ENCODE data around the gene ASB4.

ASB4 gene

DNA sequence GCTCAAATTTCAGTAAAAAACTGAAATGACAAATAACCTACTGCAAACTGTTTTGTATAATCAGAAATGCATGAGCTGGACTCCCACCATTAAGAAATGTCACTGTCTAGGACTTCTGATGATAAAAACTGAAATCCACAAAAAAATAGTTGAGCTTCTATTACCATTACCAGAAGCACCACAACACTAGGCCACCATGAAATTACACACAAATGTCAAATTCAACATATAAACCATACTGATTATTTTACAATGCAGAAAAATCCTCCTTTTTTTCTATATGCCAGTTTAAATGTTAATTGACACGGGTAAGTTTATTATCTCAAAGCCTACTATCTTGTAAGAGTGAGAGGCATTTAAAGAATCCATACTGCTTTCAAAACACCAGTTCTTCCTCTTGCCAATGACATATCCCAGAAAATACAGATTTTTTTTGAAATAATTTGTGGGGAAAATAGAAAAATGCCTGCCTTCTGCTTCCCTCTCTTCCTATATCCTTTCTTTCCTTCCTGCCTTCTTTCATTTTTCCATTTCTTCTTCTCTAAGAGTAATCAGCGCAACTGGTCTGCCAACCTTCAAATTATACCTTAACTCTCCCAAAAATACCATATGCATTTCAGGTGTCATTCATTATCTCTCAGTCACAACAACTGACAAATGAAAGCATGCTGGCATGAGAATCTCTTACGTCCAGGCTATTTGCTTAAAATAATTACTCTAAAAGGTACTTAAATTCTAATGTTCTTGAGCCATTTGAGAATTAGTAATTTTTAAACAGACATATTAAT is 98.3 kb downstream of the ASB4 start:
- TF ChIP-seq, protein P1, sequence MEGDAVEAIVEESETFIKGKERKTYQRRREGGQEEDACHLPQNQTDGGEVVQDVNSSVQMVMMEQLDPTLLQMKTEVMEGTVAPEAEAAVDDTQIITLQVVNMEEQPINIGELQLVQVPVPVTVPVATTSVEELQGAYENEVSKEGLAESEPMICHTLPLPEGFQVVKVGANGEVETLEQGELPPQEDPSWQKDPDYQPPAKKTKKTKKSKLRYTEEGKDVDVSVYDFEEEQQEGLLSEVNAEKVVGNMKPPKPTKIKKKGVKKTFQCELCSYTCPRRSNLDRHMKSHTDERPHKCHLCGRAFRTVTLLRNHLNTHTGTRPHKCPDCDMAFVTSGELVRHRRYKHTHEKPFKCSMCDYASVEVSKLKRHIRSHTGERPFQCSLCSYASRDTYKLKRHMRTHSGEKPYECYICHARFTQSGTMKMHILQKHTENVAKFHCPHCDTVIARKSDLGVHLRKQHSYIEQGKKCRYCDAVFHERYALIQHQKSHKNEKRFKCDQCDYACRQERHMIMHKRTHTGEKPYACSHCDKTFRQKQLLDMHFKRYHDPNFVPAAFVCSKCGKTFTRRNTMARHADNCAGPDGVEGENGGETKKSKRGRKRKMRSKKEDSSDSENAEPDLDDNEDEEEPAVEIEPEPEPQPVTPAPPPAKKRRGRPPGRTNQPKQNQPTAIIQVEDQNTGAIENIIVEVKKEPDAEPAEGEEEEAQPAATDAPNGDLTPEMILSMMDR (conservative IDR thresholded peaks at IDR 0.05) = no peak
- no peak for TF ChIP-seq ZFX (IDR thresholded peaks at IDR 0.05)
- no peak overlapping the region for H3K27ac ChIP-seq

DNA sequence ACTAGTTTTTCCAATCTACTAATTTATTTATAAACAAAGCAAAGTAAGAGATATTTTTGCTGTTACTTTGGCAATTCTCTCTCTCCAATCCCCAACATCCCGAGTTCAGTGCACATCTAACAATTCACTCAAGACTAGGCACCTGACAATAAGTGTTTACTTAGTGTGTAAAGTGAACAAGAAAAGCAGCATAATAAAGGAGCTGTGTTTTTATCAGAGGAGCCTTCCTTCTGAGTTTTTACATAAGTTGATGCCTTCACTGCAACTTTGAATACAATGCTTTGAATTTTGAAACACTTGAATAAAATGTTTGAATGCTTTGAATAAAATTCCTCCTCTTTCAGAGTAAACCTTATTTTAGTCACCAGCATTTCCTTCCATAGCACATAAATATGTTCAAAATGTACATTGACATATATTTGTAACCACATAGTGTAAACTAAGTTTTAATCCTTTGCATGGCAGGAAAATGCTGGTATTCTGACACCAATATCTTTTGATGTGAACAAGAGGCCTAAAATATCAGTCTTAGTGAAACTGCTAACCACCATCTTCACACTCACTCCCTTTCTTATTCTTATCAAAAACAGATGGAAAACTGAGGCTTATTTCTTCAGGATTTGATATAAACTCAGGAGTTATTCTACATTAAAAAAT is 99.2 kb downstream of the ASB4 start:
- TF ChIP-seq, protein P1 (conservative IDR thresholded peaks at IDR 0.05) = no peak
- TF ChIP-seq ZFX (IDR thresholded peaks at IDR 0.05) = no peak
- H3K27ac ChIP-seq = peak overlapping the region; percentile 29; the same call in 1 of the 2 replicates

DNA sequence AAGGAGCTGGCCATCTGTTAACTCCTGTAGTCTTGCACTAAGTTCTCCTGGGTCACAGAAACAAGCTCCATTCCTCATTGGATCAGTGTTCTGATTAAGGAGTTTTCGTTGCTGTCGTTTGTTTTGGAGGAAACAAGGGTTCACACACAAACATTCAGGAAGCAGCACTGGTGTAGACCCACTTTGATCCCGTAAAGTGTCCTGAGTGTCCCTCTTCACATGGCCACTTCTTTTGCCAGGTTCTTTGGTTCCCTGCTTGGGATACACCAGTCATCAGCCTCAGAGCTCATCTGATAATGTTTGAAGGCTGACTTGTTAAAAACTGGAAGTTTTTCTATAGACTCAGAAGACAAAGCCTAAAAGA is 99.7 kb downstream of the ASB4 start:
- TF ChIP-seq, protein P1 (conservative IDR thresholded peaks at IDR 0.05) = no peak
- TF ChIP-seq ZFX (IDR thresholded peaks at IDR 0.05) = no peak
- peak overlapping the region; percentile 29; the same call in 1 of the 2 replicates for H3K27ac ChIP-seq

DNA sequence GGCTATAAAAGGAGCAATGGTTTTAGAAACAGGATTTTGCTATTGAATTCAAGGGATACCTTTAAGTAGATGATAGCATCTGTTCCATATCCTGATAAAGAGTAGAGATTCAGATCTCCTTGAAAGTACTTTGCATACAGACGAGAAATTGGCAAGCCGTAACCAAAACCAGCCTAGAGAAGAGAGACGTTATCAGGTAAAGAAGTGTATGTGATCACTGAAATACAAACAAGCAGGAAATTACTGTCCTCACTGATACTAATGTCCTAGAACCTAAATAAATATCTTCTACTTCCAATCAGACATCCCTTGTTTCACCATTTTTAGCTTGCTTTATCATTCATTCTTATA is 101.2 kb downstream of the ASB4 start:
- TF ChIP-seq ZFX (IDR thresholded peaks at IDR 0.05) = no peak

DNA sequence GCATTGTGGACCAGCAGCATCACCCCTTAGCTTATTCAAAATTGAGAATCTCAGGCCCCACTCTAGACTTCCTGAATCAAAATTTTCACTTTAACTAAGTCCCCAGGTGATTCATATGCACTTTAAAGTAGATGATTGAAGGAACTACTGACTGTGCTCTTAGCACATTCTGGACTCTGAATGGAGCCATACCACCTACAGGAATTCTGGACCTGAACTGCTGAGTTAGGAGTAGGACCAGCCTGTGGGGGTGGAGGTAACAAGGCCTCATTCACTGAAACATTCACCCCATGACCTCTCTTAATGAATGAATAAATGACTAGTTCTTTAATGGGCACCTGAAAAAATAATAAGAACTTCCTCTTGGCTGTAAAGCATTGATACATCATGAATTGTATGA is 103.3 kb downstream of the ASB4 start:
- peak overlapping the region; percentile 23; the same call in 1 of the 2 replicates for H3K27ac ChIP-seq
- TF ChIP-seq, protein P1 (conservative IDR thresholded peaks at IDR 0.05) = no peak
- TF ChIP-seq ZFX (IDR thresholded peaks at IDR 0.05) = no peak

More for the DNA sequence above, 101.2 kb downstream of the ASB4 start:
- no peak overlapping the region for H3K27ac ChIP-seq

DNA sequence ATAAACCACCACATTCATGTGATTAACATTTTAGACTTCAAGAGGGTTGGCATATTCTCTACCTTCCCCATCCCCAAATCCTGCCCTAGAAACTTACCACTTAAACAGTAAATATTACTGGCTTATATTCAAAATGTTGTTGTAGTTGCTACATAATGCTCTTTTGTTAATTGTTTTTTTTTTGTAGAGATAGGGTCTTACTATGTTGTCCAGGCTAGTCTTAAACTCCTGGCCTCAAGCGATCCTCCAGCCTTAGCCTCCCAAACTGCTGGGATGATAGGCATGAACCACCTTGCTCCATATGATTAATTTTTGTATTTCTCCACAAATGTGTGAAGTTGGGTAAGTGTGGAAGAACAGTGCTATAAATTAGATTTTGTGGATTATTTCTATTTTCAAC is 104.0 kb downstream of the ASB4 start:
- H3K27ac ChIP-seq = no peak overlapping the region
- TF ChIP-seq ZFX (IDR thresholded peaks at IDR 0.05) = no peak
- TF ChIP-seq, protein P1 (conservative IDR thresholded peaks at IDR 0.05) = no peak

Measured in C4-2B (cell line).